NT2/D1 (cell line): ENCODE data around the gene COG2.

Experiments used
- SUZ12 ChIP-seq: IDR thresholded peaks from 2 replicates; pipeline ENCODE4 v1.6.1; 2011; ENCODE audit not compliant: insufficient read length, insufficient read depth; ENCODE audit errors: extremely low read depth
- YY1 ChIP-seq: IDR thresholded peaks from 2 replicates; pipeline ENCODE4 v1.6.1; 2011; ENCODE audit not compliant: insufficient read length, insufficient read depth

GRCh38 chr1:230700132-230700531 lies 57.9 kb downstream of the COG2 start:
- TF ChIP-seq SUZ12 (no peak), YY1 (no peak)
